Stimulated activated CD8-positive, alpha-beta memory T cell treated with anti-CD3 and anti-CD28 coated beads, Interleukin-7, amount 100 ng/mL, for 1 hour (primary cell): Measurements from ENCODE around the gene PAX3.

Source experiments
- DNase-seq, 2 donors: peaks; one replicate each; pipeline ENCODE4 v3.0.0-alpha.2; 2020; ENCODE audit warnings: low read depth in 2 of 2

PAX3 gene

GRCh38 chr2:222310747-222311318, 12.0 kb upstream of the PAX3 start:
- DNase-seq: no peak

- DNase-seq: no peak
These were observed 11.0 kb upstream of the PAX3 start for GRCh38 chr2:222309766-222310165.

GRCh38 chr2:222309361-222309760, 10.6 kb upstream of the PAX3 start:
- no peak for DNase-seq

DNA sequence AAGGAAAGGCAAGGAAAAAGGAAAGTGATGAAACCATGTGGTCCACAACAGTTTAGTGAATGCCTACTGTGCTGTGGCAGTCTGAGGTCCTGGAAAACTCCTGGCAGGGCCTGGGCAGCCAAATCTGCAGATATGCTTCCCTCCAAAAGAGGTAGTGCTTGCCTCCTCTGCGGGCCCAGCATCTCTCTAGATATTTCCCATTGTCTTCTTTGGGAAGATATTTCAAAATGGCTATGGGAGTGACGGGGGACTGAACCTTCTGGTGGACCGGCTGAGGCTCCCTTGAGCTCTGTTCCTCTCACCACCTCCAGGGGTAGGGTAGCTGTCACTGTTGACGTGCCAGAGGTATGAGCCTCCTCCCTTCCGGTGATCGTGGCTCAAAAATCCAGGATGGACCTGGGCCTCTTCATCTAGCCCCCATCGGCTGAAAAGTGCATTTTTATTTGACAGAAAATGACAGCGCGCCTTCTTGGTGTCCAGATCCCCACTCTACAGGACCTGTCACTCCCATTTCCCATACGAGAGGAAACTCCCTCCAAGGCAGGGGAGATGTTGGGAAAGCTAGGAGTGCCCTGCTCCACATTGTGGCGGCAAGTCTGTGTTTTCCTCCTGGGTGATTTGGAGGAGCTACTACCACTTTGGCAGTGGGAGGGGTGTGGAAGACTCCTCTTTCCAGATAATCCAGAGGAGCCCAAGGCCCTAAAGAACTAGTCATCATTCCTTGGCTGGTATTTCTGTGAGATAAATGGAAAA, 9.4 kb upstream of the PAX3 start:
- no peak for DNase-seq

DNA sequence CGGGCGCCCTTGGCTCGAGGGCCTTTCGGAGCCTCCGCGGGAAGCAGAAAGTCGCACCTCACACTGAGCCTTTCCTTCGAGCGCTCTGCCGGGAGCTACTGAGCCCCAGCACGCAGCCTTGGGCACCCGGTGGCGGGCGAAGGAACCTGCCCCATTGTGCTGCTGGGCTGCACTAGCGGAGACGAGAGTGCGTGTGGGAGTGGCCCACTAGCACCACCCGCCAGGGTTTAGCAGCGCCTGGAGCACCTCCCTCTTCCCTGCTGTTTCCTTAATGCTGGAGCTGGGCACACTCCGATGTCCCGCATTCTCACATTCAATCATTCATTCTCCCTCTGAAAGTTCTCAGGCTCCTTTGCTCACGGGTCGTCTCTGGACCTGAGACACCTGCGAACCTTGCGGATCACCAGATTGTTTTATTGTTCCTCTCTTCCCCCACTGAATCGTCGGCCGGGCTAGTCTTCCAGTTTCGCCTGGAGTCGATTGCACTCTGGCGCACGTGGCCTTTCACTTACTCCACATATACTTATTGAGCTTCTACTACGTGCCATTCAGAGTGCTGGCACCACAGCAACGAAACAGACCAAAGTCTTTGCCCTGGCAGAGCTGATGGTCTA, 8.5 kb upstream of the PAX3 start:
- DNase-seq: no peak

- no peak for DNase-seq
These were observed 7.8 kb upstream of the PAX3 start for GRCh38 chr2:222306393-222307142.

DNA sequence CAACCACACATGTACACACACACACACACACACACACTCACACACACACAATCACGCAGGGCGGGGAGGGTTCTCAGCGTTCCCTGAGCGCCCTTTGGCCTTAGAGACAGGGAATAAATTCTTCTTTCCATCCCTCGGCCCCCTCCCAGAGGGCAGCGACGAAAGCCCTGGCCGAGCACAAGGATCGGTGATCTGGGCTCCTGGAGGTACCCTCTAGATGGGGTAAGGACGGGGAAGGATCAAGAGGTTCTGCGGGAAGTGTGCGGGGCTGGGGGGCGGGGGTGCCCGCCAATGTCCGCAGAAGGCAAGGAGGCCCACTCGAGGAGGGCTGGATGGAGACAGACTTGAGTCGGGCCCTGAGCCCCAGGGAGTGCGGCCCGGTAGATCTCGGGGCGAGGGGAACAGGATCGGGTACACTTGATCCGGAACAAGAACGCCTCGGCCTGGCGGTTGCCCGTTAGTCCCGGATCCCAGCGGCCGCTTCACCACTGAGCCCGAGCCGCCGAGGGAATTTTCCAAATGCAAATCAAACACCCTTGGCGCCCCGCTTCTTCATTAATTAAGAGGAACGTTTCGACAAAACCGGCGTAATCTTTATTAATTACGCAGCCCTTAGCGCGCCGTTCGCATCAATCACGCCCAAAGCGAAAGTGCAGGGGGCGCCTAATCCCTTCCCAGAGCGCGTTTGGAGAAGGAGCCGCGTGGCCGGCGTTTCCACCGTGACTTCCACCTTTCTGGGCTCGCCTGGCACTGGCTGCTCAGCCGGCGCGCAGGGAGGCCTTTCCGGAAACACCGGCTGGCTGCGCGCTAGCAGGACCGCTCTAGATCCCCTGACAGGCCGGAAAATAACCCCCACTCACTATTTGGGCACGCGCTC, 7.0 kb upstream of the PAX3 start:
- DNase-seq: no peak

- no peak for DNase-seq
These were observed 6.1 kb upstream of the PAX3 start for GRCh38 chr2:222304737-222305515.

- DNase-seq: no peak
These were observed 5.3 kb upstream of the PAX3 start for GRCh38 chr2:222303828-222304736.

DNA sequence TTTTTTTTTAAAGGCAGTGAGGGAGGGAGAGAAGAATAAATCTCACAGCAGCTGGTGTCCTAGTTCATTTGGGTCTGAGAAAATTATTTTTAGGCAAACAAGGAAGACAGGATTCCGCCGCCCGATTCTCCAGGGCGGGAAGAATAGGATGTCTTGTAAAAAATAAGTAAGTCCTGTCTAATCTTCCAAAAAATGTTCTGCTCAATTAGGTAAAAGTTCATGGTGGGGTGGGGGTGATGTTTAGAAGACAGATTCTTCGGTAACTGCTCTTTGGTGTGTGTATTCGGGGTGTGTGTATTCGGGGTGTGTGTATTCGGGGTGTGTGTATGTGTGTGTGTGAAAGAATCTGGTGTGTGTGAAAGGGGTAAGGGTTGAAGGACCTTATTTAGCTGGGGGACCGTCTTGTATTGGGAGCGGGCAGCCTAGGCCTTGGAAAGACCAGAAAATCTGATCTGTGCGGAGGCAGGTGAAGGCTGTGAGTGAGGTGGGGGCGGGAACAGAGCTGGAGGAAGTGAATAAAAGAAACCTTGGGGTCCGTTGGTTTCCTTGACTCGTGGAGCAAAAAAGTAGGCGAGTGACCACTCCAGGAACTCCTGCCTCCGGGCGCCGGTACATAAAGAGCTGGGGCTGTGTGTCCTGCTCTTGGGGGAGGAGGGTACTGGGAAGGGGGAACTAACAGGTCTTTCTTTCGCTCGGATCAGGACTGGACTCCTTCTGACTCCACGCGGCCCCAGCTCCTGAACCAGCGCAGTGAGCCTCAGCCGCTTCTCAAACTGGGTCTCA, 4.4 kb upstream of the PAX3 start:
- DNase-seq: no peak

DNA sequence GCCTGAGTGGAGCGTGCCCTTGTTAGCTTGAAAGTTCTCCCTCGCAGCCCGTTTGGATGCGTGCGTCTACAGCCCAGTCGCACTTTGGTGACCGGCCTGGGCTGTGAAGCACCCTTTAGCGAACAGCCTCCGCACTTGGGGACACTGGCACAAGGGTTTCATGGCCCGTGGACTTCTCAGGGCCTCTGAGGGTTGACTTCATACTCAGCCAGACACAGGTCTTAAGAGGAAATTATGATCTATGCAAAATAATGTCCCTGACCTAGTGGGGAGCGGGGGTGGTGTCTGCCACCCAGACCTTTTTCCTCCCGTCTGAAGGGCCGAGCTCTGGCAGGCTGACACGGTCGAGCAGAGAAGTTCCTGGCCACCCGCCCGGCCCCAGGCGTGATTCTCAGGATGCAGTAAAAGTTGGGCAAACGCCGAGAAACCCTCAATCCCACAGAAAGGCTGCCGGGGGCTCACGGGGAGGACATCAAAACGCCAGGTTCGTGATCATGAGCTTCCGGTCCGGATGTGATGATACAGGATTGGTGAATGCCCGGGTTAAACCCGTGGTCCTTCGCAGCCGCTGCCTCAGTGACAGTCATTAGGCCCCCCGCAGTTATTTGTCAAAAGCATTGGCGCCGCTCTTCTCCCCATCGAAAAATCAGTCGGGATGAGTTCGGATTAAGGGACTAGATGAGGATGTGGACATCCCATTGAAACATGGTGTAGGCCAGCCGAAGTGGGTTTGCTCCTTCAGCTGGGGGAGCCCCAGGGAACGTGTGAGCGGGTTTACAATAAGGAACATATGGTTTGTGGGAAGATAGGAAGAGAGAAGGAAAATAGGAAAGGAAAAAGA, 3.6 kb upstream of the PAX3 start:
- no peak for DNase-seq

- DNase-seq: no peak
These were observed 3.0 kb upstream of the PAX3 start for GRCh38 chr2:222301796-222302118.

DNA sequence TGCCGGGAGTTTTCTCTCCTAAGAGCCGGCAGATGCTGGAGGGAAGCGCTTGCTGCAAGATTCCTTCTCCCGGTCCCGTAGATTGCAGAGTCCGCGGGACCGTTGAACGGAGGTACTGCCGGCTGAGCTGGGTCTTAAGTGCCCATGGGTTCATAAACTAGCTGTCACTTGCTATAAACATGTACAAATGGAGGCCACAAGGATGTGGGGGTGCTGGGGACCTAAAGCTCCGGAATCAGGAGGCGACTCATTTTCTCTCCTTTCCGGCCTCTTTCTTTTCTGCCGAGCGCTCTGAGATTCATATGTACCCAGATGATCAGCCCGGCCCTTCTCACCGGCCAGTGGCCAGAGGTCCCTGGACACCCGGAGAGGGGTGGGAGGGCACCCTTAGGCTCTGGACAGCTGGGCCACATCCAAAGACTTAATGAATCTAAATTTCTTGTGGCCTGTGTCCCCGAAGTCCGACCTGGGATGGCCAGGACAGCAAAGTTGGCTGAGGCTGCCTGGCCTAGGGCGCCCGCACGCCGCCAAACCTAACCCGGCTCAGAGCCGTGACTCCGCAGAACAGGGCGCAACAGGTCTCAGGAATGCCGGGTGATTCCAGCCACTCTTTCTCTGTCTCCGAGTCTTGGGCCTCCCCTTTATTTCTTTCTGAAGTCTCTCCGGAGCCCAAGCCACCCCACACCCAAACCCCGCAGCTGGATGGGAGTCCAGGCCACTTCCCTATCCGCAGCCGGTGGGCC, 2.4 kb upstream of the PAX3 start:
- no peak for DNase-seq

DNA sequence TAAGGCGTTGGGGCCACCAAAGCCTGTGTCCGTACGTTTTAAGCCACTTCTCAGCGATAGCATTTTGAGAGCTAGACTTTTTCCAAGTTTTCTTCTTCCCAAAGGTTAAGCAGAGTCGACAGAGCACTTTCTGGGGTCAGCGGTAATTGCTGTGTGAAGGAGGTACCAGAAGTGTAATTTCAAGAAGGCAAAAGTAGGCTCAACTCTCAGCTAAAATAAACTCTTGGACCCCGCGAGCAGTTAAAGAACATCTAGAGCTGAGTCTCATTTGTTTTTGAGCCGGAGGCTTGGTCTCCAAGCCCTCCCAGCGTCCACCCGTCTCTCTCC, 1.9 kb upstream of the PAX3 start:
- DNase-seq: no peak

DNA sequence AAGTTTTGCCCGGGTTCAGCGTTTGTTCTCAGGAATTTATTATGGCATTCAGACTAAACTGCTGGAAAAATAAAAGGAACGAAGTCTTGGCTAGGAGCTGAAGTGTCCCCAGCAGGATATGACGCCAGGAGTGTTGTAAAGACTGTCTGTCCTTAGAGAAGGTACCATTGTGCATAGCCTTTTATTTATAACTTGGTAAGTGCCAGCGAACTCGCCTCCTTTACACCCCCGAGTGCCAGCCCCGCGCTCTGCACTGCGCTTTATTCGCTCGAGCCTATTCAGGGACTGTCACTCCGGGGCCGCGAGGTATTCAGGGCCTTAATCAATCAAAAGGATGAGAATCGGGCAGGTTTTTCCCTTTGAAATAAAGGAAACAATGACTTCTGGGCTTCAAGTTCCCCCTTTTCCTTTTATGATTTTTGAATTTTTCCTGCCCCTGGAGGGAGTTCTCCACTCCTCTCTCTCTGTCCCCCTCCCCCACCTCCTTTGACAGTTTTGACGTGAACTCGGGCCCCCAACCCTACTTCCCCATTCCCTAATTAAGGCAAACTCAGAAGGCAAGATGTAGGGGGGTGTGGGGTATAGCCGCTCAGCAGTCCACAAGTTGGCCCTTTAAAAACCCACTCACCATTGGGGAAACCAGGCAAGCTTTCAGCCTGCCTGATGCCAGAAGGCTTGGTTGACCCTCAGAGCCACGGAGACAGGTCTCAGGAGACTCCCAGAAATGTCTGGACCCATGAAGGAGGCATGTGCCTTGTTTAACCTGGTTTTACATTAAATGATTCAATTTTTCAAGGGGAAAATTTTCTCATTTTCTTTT, 1.3 kb upstream of the PAX3 start:
- no peak for DNase-seq

GRCh38 chr2:222298001-222298310, 842 bp downstream of the PAX3 start:
- no peak for DNase-seq

GRCh38 chr2:222297600-222297935, 1.2 kb downstream of the PAX3 start:
- DNase-seq: no peak
